Lung (tissue), 12 donors: ENCODE results near the gene OLIG2. TPM values are rescaled to one million over a fixed set of nuclear protein-coding genes. Genes with fewer than 3 reads are reported as not detected.
A peak's percentile ranks its signal among the peaks of the same experiment; 100 is the strongest.

ENCODE experiments used
- ATAC-seq: fragments of 200-7000 bp; cut with Tn5 transposase; one replicate; pipeline ENCODE4 v1.9.1; 2020; ENCODE audit warnings: moderate number of reproducible peaks; ENCODE audit not compliant: insufficient read depth, low FRiP score
- DNase-seq, 3 donors: peaks; one replicate each; pipeline ENCODE4 v3.0.0-alpha.2; 2013 to 2017
- H3K27ac ChIP-seq, 2 donors: one replicate each; pipeline ENCODE4 v1.5.1; 2013; ENCODE audit warnings: mild to moderate bottlenecking in 2 of 2, moderate library complexity in 2 of 2, control low read depth in 1 of 2, inconsistent platforms in 1 of 2, low read depth in 1 of 2, low read length in 1 of 2
- H3K27me3 ChIP-seq, 3 donors: one replicate each; pipeline ENCODE4 v1.5.1; 2013; ENCODE audit warnings: low read length in 2 of 3; ENCODE audit not compliant: control insufficient read depth in 3 of 3, insufficient read depth in 3 of 3
- H3K36me3 ChIP-seq, 4 donors: one replicate each; pipeline ENCODE4 v1.5.1; 2013; ENCODE audit warnings: low read length in 4 of 4, mild to moderate bottlenecking in 1 of 4, moderate library complexity in 1 of 4; ENCODE audit not compliant: control insufficient read depth in 4 of 4, insufficient read depth in 4 of 4
- H3K4me1 ChIP-seq, 5 donors: one replicate each; pipeline ENCODE4 v1.5.1; 2013; ENCODE audit warnings: low read length in 5 of 5, mild to moderate bottlenecking in 2 of 5, moderate library complexity in 1 of 5; ENCODE audit not compliant: control insufficient read depth in 5 of 5, insufficient read depth in 5 of 5
- H3K4me3 ChIP-seq: one replicate; pipeline ENCODE4 v1.5.1; 2013; ENCODE audit warnings: mild to moderate bottlenecking, control low read depth, moderate library complexity
- H3K9ac ChIP-seq, 2 donors: one replicate each; pipeline ENCODE4 v1.5.1; 2013; ENCODE audit warnings: low read length in 2 of 2, control low read depth in 1 of 2; ENCODE audit not compliant: insufficient read depth in 1 of 2
- H3K9me3 ChIP-seq, 4 donors: one replicate each; pipeline ENCODE4 v1.5.1; 2013; ENCODE audit warnings: low read length in 3 of 4, mild to moderate bottlenecking in 1 of 4, moderate library complexity in 1 of 4; ENCODE audit not compliant: control insufficient read depth in 4 of 4, insufficient read depth in 3 of 4
- WGBS, 2 donors: extraction: QIAGEN DNeasy Blood & Tissue Kit; methylation state at CpG; one replicate each; pipeline ENCODE4 v1.1.7; 2013; 5-methylcytosine and 5-hydroxymethylcytosine counted together
- polyA plus RNA-seq, 2 donors: library from polyadenylated mRNA; stranded (reverse); fragments of 200-250 nt; gene quantifications; one replicate each; pipeline ENCODE4 v1.2.1, GENCODE V29; 2013
- total RNA-seq, 2 donors: library from RNA; depleted of rRNA in 1 of 2; stranded (reverse); fragments of >200 nt in 1 of 2; gene quantifications; one replicate each; pipeline ENCODE4 v1.2.1, GENCODE V29; 2014 to 2021
- TF ChIP-seq, protein P1 (sequence below): IDR thresholded peaks from 2 replicates; pipeline ENCODE4 v1.5.1; 2012; ENCODE audit warnings: mild to moderate bottlenecking; ENCODE audit errors: control extremely low read depth, extremely low read depth
- donor health status: control.
- donor health status: control.
- donor health status: Bipolar disorder and iron deficiency.
- donor health status: healthy.
- donor health status: DM: yes; HTN: yes; CAD: no.

Gene OLIG2
- total and polyA plus RNA-seq, 4 donors: 0.04 to 1.3 (median 0.63) TPM

DNA sequence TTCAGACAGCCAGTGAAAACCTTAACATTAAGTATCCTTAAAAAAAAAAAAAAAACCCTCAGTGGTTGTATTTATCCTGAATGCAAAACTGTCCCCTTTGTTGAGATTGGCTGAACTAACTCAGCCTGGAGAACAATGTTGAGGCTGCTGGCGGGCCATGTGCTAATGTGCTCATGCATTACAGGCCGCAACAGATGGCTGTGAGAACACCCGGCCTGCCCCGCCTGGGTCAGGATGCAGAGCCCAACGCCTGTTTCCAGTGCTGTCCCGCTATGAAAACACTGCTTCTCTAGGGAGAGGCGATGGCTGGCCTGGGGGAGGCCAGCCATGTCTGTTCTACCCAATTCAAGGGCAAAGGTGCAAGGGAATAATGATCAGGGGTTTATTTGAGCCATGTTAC, 13.8 kb downstream of the OLIG2 start:
- no peak overlapping the region for H3K4me3 ChIP-seq
- H3K36me3 ChIP-seq: no peaks in the 10 kb centered on the region
- peaks cover 0 to 3% (median 0%) of the 10 kb centered on the region in 5 donors for H3K4me1 ChIP-seq
- TF ChIP-seq, protein P1, sequence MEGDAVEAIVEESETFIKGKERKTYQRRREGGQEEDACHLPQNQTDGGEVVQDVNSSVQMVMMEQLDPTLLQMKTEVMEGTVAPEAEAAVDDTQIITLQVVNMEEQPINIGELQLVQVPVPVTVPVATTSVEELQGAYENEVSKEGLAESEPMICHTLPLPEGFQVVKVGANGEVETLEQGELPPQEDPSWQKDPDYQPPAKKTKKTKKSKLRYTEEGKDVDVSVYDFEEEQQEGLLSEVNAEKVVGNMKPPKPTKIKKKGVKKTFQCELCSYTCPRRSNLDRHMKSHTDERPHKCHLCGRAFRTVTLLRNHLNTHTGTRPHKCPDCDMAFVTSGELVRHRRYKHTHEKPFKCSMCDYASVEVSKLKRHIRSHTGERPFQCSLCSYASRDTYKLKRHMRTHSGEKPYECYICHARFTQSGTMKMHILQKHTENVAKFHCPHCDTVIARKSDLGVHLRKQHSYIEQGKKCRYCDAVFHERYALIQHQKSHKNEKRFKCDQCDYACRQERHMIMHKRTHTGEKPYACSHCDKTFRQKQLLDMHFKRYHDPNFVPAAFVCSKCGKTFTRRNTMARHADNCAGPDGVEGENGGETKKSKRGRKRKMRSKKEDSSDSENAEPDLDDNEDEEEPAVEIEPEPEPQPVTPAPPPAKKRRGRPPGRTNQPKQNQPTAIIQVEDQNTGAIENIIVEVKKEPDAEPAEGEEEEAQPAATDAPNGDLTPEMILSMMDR: no peak
- no peak overlapping the region for H3K27ac ChIP-seq
- peaks cover 0 to 3% (median 0%) of the 10 kb centered on the region in 4 donors for H3K9me3 ChIP-seq
- peaks cover 9 to 72% (median 44%) of the 10 kb centered on the region in 3 donors for H3K27me3 ChIP-seq
- DNase-seq (no peak), ATAC-seq (no peak)
- H3K9ac ChIP-seq: no peak overlapping the region
- 81 to 83% methylated on average over 7 of the region's 7 CpGs for WGBS, 2 donors

DNA sequence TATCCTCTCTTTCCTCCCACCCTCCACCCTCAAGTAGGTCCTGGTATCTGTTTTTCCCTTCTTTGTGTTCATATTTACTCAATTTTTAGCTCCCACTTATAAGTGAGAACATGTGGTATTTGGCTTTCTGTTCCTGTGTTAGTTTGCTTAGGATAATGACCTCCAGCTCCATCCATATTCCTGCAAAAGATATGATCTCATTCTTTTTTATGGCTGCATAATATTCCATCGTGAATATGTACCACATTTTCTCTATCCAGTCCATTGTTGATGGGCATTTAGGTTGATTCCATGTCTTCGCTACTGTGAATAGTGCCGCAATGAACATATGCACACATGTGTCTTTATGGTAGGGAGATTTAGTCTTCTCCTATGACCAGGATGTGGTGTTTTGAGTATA, 14.5 kb downstream of the OLIG2 start:
- no peak overlapping the region for H3K27ac ChIP-seq
- ATAC-seq (no peak), DNase-seq (no peak)
- 95 to 98% methylated on average over 3 of the region's 3 CpGs for WGBS, 2 donors
- peaks cover 0 to 3% (median 0%) of the 10 kb centered on the region in 4 donors for H3K9me3 ChIP-seq
- H3K4me1 ChIP-seq: peaks cover 0 to 3% (median 0%) of the 10 kb centered on the region in 5 donors
- H3K36me3 ChIP-seq: no peaks in the 10 kb centered on the region
- peaks cover 9 to 71% (median 40%) of the 10 kb centered on the region in 3 donors for H3K27me3 ChIP-seq
- TF ChIP-seq, protein P1: no peak
- no peak overlapping the region for H3K4me3 ChIP-seq
- no peak overlapping the region for H3K9ac ChIP-seq

DNA sequence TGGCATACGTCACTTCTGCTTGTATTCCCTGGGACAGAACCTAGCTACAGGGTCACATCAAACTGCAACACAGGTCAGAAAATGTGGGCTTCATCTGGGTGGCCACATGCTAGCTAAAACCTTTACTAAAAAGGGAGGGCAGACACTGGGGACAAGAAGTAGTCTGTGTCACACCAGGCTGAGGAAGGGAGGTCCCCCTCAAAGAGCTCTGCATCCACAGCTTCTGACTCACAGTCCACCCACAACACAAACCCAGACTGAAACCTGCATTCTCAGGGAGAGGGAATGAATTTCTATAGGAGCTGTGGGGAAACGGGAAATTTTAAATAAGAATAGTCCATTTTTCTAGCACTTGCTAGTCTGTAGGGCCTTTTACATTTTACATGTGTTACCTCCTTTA, 16.2 kb downstream of the OLIG2 start:
- 56 to 57% methylated on average over 2 of the region's 2 CpGs for WGBS, 2 donors
- DNase-seq: no peak
- no peak overlapping the region for H3K27ac ChIP-seq
- ATAC-seq: no peak
- H3K36me3 ChIP-seq: no peaks in the 10 kb centered on the region
- TF ChIP-seq, protein P1: no peak
- no peak overlapping the region for H3K4me3 ChIP-seq
- H3K9ac ChIP-seq: no peak overlapping the region
- H3K9me3 ChIP-seq: peaks cover 0 to 3% (median 0%) of the 10 kb centered on the region in 4 donors
- peaks cover 9 to 67% (median 41%) of the 10 kb centered on the region in 3 donors for H3K27me3 ChIP-seq
- H3K4me1 ChIP-seq: peaks cover 0 to 1% (median 0%) of the 10 kb centered on the region in 5 donors

DNA sequence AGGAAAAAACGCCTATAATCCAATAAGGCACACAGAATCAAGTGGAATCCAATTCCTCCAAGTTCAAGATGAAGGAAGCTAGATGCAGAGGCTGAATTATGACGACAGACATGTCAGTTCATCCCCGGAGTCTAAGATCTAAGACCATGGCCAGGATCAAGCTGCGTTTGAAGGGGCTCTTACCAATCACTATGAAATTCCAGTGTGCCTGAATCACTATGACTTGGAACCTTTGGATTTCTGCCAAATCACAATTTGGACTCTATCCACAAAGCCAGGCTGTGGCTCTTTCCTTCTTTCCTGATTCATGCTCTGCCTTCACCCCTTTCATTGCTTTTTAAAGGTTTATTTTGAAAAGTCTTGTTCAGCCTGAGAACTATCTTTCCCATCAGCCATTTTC, 17.1 kb downstream of the OLIG2 start:
- no peaks in the 10 kb centered on the region for H3K36me3 ChIP-seq
- no peak overlapping the region for H3K9ac ChIP-seq
- TF ChIP-seq, protein P1: no peak
- ATAC-seq (no peak), DNase-seq (peak; percentile 52 to 62 (median 62))
- peaks cover 0 to 1% (median 0%) of the 10 kb centered on the region in 5 donors for H3K4me1 ChIP-seq
- H3K27ac ChIP-seq: no peak overlapping the region
- peaks cover 6 to 67% (median 38%) of the 10 kb centered on the region in 3 donors for H3K27me3 ChIP-seq
- H3K9me3 ChIP-seq: peaks cover 0 to 3% (median 0%) of the 10 kb centered on the region in 4 donors
- H3K4me3 ChIP-seq: no peak overlapping the region
- WGBS, 2 donors: 42 to 75% methylated on average over 4 of the region's 4 CpGs
